Fibroblast of villous mesenchyme (primary cell): ENCODE results near the gene SAMD4B. TPM values are rescaled to one million over a fixed set of nuclear protein-coding genes. Genes with fewer than 3 reads are reported as not detected.

Experiments
- DNase-seq: peaks from one replicate; pipeline ENCODE4 v3.0.0-alpha.2; 2010; ENCODE audit warnings: low read depth
- H3K4me3 ChIP-seq: 2 replicates; pipeline ENCODE4 v1.5.1; 2011; ENCODE audit warnings: low read depth, mild to moderate bottlenecking, low read length
- CTCF ChIP-seq: IDR thresholded peaks from 2 replicates; pipeline ENCODE4 v1.5.1; 2012; ENCODE audit warnings: low read depth, mild to moderate bottlenecking, low read length; ENCODE audit not compliant: insufficient read depth
- total RNA-seq: library from RNA; depleted of rRNA; stranded (reverse); fragments of >200 nt; gene quantifications from 2 replicates; pipeline ENCODE4 v1.2.3, GENCODE V29; 2012

The SAMD4B gene
- total RNA-seq, 1 donor: 38.0 TPM

GRCh38 chr19:39422020-39422419 is 79.8 kb downstream of the SAMD4B start:
- no peak for TF ChIP-seq CTCF
- H3K4me3 ChIP-seq: no peak overlapping the region
- no peak for DNase-seq

GRCh38 chr19:39423258-39424086 is 81.3 kb downstream of the SAMD4B start:
- no peak overlapping the region for H3K4me3 ChIP-seq
- no peak for DNase-seq
- no peak for TF ChIP-seq CTCF

GRCh38 chr19:39424934-39425333 is 82.7 kb downstream of the SAMD4B start:
- no peak for TF ChIP-seq CTCF
- no peak for DNase-seq

GRCh38 chr19:39425744-39426143 is 83.5 kb downstream of the SAMD4B start:
- TF ChIP-seq CTCF: no peak
- H3K4me3 ChIP-seq: no peak overlapping the region
- DNase-seq: no peak

More at GRCh38 chr19:39424934-39425333, 82.7 kb downstream of the SAMD4B start:
- no peak overlapping the region for H3K4me3 ChIP-seq

GRCh38 chr19:39426170-39426569 is 83.9 kb downstream of the SAMD4B start:
- DNase-seq: no peak

GRCh38 chr19:39427707-39428106 is 85.5 kb downstream of the SAMD4B start:
- no peak for TF ChIP-seq CTCF
- DNase-seq: no peak
- no peak overlapping the region for H3K4me3 ChIP-seq

More at GRCh38 chr19:39426170-39426569, 83.9 kb downstream of the SAMD4B start:
- no peak overlapping the region for H3K4me3 ChIP-seq
- TF ChIP-seq CTCF: no peak
